ENCODE results near the gene MED12L.

DNA sequence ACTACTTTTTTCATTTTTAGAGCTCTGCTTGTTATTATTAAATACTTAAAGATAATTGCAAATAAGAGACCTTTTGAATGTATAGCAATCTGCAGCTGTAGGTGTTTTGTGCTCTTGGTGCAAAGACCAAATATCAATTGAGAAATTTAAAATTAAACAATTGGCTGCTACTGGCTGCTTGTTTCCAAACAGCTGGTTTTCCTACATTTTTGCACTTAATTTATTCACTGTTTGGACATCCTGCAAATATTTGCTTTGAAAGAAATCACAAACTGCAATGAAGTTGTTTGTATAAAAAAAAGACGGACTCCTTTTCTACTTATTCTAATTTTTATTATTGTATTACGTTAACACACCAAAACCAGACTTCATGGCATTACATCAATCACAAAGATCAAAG is 35.6 kb downstream of the MED12L start:
- TF ChIP-seq POLR2A (IDR thresholded peaks at IDR 0.05; ENCODE audit: borderline replicate concordance, extremely low read depth, insufficient read depth, insufficient read length) = no peak
- TF ChIP-seq CTCF (IDR thresholded peaks at IDR 0.05 in 2 of 3, conservative IDR thresholded peaks at IDR 0.05 in 1 of 3; ENCODE audit: borderline replicate concordance in 1 of 3, insufficient read depth in 1 of 3, low read depth in 2 of 3, low read length in 2 of 3) = no peak
- no peak for TF ChIP-seq EZH2 (IDR thresholded peaks at IDR 0.05)
- TF ChIP-seq RAD21 (IDR thresholded peaks at IDR 0.05; ENCODE audit: low read depth) = no peak
- TF ChIP-seq POLR2AphosphoS5 (IDR thresholded peaks at IDR 0.05; ENCODE audit: low read depth, low read length) = no peak
- TF ChIP-seq YY1 (IDR thresholded peaks at IDR 0.05; ENCODE audit: extremely low read depth, insufficient replicate concordance, low read depth, low read length) = no peak
- no peak for TF ChIP-seq EGR1 (IDR thresholded peaks at IDR 0.05; ENCODE audit: low read depth)
- TF ChIP-seq, protein P1, sequence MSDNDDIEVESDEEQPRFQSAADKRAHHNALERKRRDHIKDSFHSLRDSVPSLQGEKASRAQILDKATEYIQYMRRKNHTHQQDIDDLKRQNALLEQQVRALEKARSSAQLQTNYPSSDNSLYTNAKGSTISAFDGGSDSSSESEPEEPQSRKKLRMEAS (IDR thresholded peaks at IDR 0.05) = no peak
- TF ChIP-seq CEBPB (IDR thresholded peaks at IDR 0.05; ENCODE audit: low read depth) = no peak
